ENCODE data around the gene TMEM130. TPM values are rescaled to one million over a fixed set of nuclear protein-coding genes. Genes with fewer than 3 reads are reported as not detected.

Gene TMEM130
- total and polyA plus RNA-seq, 10 of the 15 experiments (the other 5 are each of a cell fraction or from before 2014, with no cell fraction given), result 0.04 to 0.15 (median 0.11) TPM; not detected in 7

DNA sequence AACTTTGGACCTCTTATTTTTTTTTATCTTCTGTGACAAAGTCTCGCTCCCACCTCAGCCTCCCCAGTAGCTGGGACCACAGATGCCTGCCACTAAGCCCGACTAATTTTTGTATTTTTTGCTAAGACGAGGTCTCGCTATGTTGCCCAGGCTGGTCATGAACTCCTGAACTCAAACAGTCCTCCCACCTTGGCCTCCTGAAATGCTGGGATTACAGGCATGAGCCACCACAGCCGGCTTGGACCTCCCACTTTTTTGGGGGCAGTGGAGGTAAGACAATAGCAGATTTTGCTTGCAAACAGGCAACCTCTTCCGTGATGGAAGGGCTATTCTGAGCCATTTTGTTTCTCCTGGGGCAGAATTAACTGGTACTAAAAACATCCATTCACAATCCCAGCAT lies 7.3 kb upstream of the TMEM130 start:
- 67% methylated on average over 6 of the region's 6 CpGs for WGBS (ENCODE audit: insufficient coverage, insufficient replicate concordance, low lambda C conversion rate, missing lambda C conversion rate)
- no peak for TF ChIP-seq YBX1 (IDR thresholded peaks at IDR 0.05)
- TF ChIP-seq, protein P1, sequence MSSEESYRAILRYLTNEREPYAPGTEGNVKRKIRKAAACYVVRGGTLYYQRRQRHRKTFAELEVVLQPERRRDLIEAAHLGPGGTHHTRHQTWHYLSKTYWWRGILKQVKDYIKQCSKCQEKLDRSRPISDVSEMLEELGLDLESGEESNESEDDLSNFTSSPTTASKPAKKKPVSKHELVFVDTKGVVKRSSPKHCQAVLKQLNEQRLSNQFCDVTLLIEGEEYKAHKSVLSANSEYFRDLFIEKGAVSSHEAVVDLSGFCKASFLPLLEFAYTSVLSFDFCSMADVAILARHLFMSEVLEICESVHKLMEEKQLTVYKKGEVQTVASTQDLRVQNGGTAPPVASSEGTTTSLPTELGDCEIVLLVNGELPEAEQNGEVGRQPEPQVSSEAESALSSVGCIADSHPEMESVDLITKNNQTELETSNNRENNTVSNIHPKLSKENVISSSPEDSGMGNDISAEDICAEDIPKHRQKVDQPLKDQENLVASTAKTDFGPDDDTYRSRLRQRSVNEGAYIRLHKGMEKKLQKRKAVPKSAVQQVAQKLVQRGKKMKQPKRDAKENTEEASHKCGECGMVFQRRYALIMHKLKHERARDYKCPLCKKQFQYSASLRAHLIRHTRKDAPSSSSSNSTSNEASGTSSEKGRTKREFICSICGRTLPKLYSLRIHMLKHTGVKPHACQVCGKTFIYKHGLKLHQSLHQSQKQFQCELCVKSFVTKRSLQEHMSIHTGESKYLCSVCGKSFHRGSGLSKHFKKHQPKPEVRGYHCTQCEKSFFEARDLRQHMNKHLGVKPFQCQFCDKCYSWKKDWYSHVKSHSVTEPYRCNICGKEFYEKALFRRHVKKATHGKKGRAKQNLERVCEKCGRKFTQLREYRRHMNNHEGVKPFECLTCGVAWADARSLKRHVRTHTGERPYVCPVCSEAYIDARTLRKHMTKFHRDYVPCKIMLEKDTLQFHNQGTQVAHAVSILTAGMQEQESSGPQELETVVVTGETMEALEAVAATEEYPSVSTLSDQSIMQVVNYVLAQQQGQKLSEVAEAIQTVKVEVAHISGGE (CRISPR knock-in tag; IDR thresholded peaks at IDR 0.05), result no peak
- no peak for TF ChIP-seq CREM (IDR thresholded peaks at IDR 0.05; ENCODE audit: low read depth)
- TF ChIP-seq WRNIP1 (IDR thresholded peaks at IDR 0.05; ENCODE audit: borderline replicate concordance, low read depth, low read length), result no peak
- no peak for TF ChIP-seq RBBP5 (conservative IDR thresholded peaks at IDR 0.05)
- no peak for TF ChIP-seq JUND (IDR thresholded peaks at IDR 0.05; ENCODE audit: low read depth, low read length)
- no peak for TF ChIP-seq NFYA (IDR thresholded peaks at IDR 0.05; ENCODE audit: borderline replicate concordance, low read depth, low read length)
- intact Hi-C loops (cut with micrococcal nuclease; ENCODE audit: unreplicated experiment), result no loop called here
- ChIA-PET RAD21 (ENCODE audit: unreplicated experiment) (no interaction called here), POLR2A (no interaction called here), CTCF (interaction anchor here (1.0 kb wide), 2 partner anchors 13 kb away, joined by 3 to 4 read pairs; no protein-coding TSS in a partner anchor), SMC1A (ENCODE audit: uncharacterized antibody, unreplicated experiment) (interaction anchor here (0.6 kb wide), 1 partner anchor 436 kb away, joined by 3 read pairs; no protein-coding TSS in a partner anchor)
- ATAC-seq, result no peak
- no peak for DNase-seq (ENCODE audit: low read depth, low spot score)
- H3K9ac ChIP-seq (ENCODE audit: control insufficient read depth, insufficient read depth, low read length), result no peak overlapping the region
- no peaks in the 10 kb centered on the region for H4K20me1 ChIP-seq (ENCODE audit: control insufficient read depth, insufficient read depth)
- no peak overlapping the region for H3K4me3 ChIP-seq
- no peaks in the 10 kb centered on the region for H3K9me3 ChIP-seq (replicated peaks; ENCODE audit: control insufficient read depth, insufficient read depth, low read length)
- no peak for FAIRE-seq
- in situ Hi-C loops (cut with MboI), result no loop called here
- H3K4me1 ChIP-seq (ENCODE audit: control insufficient read depth, insufficient read depth, low read length), result peaks cover 5% of the 10 kb centered on the region; the same call in 1 of the 2 replicates
- no peak overlapping the region for H3K4me2 ChIP-seq (ENCODE audit: control insufficient read depth, insufficient read depth)
- no peak overlapping the region for H2AFZ ChIP-seq (ENCODE audit: control insufficient read depth, low read depth, low read length)
- BruUV-seq (replicated peaks), result no TSS peak
- peaks cover 29% of the 10 kb centered on the region for H3K79me2 ChIP-seq (ENCODE audit: control insufficient read depth, insufficient read depth, low read length)
- peaks cover 0 to 2% of the 10 kb centered on the region in 2 experiments; a peak in 1 of 4 replicates for H3K36me3 ChIP-seq (ENCODE audit: control insufficient read depth in 2 of 2, insufficient read depth in 2 of 2, low read length in 1 of 2)
- no peaks in the 10 kb centered on the region for H3K27me3 ChIP-seq (replicated peaks in 1 of 2; ENCODE audit: control insufficient read depth in 2 of 2, insufficient read depth in 2 of 2, low read length in 1 of 2)
- no peak overlapping the region for H3K27ac ChIP-seq (ENCODE audit: control insufficient read depth, insufficient read depth)

Data from GM12878 (cell line).